HG03095 (cell line): Measurements from ENCODE around the gene FGFRL1.

ENCODE experiments used
- ATAC-seq: cut with Tn5 transposase; IDR thresholded peaks from one replicate; pipeline ENCODE4 v1.9.1; 2021; ENCODE audit warnings: moderate library complexity; ENCODE audit not compliant: unreplicated experiment

The FGFRL1 gene

GRCh38 chr4:1021386-1022050 is 10.1 kb downstream of the FGFRL1 start:
- ATAC-seq = peak; percentile 75

GRCh38 chr4:1022051-1022738 is 10.8 kb downstream of the FGFRL1 start:
- no peak for ATAC-seq

GRCh38 chr4:1022739-1023066 is 11.3 kb downstream of the FGFRL1 start:
- no peak for ATAC-seq

- ATAC-seq = no peak
Observed at GRCh38 chr4:1023075-1023640, 11.7 kb downstream of the FGFRL1 start.

- ATAC-seq = no peak
Observed at GRCh38 chr4:1023895-1024740, 12.7 kb downstream of the FGFRL1 start.

- ATAC-seq = no peak
Observed at GRCh38 chr4:1024882-1025545, 13.6 kb downstream of the FGFRL1 start.

- ATAC-seq = peak; percentile 70
Observed at GRCh38 chr4:1026115-1026514, 14.7 kb downstream of the FGFRL1 start.

- no peak for ATAC-seq
Observed at GRCh38 chr4:1027219-1027914, 15.9 kb downstream of the FGFRL1 start.

- ATAC-seq = no peak
Observed at GRCh38 chr4:1027915-1028238, 16.5 kb downstream of the FGFRL1 start.

- ATAC-seq = no peak
Observed at GRCh38 chr4:1028574-1029220, 17.3 kb downstream of the FGFRL1 start.

GRCh38 chr4:1029529-1029928 is 18.1 kb downstream of the FGFRL1 start:
- no peak for ATAC-seq

GRCh38 chr4:1030031-1030430 is 18.6 kb downstream of the FGFRL1 start:
- ATAC-seq = no peak

GRCh38 chr4:1030559-1030958 is 19.1 kb downstream of the FGFRL1 start:
- no peak for ATAC-seq

GRCh38 chr4:1031346-1031745 is 19.9 kb downstream of the FGFRL1 start:
- ATAC-seq = no peak

GRCh38 chr4:1031956-1032795 is 20.8 kb downstream of the FGFRL1 start:
- no peak for ATAC-seq

- no peak for ATAC-seq
Observed at GRCh38 chr4:1032861-1033260, 21.4 kb downstream of the FGFRL1 start.

- no peak for ATAC-seq
Observed at GRCh38 chr4:1033840-1034551, 22.6 kb downstream of the FGFRL1 start.

GRCh38 chr4:1035510-1035909 is 24.1 kb downstream of the FGFRL1 start:
- ATAC-seq = no peak

GRCh38 chr4:1036095-1036494 is 24.7 kb downstream of the FGFRL1 start:
- ATAC-seq = no peak
